Endothelial cell of umbilical vein (primary cell): Measurements from ENCODE around the gene CALD1. TPM values are rescaled to one million over a fixed set of nuclear protein-coding genes. Genes with fewer than 3 reads are reported as not detected.

Experiments
- BruUV-seq: library from RNA; stranded (reverse); fragments of 400-500 nt; replicated peaks from 2 replicates; lab custom pipeline; 2021; lab: Mats Ljungman, UMichigan
- CTCF ChIA-PET: fragments of 300-600, 350-600 bp; sonication (Branson Sonifier 250); formaldehyde crosslinking; loops from one replicate; lab custom pipeline; 2021; ENCODE audit warnings: antibody characterized with exemption, inconsistent platforms; lab: Charles Lee
- POLR2A ChIA-PET: fragments of 300-600, 350-600 bp; sonication (Branson Sonifier 250); formaldehyde crosslinking; loops from one replicate; lab custom pipeline; 2021; ENCODE audit warnings: antibody characterized with exemption, inconsistent platforms; lab: Charles Lee
- DNase-seq: peaks from one replicate; pipeline ENCODE4 v3.0.0-alpha.2; 2011; ENCODE audit warnings: low read depth, low spot score
- FAIRE-seq: peaks from 2 replicates; lab custom pipeline; 2011; peaks lifted over from hg19 to GRCh38; lab: Jason Lieb, UNC
- H2AFZ ChIP-seq: 2 replicates; pipeline ENCODE4 v1.6.0; 2012; ENCODE audit warnings: low read depth, low read length, control low read depth, inconsistent platforms
- H3K27ac ChIP-seq: 2 replicates; pipeline ENCODE4 v1.5.1; 2011; ENCODE audit warnings: low read depth, mild to moderate bottlenecking, control low read depth, low read length, moderate library complexity; ENCODE audit not compliant: insufficient read depth
- H3K27me3 ChIP-seq, 2 experiments: 2 replicates each; pipeline versions ENCODE4 v1.6.0 to v1.6.1; 2011; ENCODE audit warnings: low read length in 2 of 2, mixed read lengths in 1 of 2; ENCODE audit not compliant: control insufficient read depth in 2 of 2, insufficient read depth in 2 of 2
- H3K36me3 ChIP-seq, 2 experiments: 2 replicates in 1 of 2; 3 replicates in 1 of 2; pipeline ENCODE4 v1.5.1; 2011; ENCODE audit warnings: low read length in 2 of 2, mild to moderate bottlenecking in 1 of 2, moderate library complexity in 1 of 2; ENCODE audit not compliant: control insufficient read depth in 2 of 2, insufficient read depth in 2 of 2; ENCODE audit errors: extremely low read depth in 1 of 2
- H3K4me1 ChIP-seq: 3 replicates; pipeline ENCODE4 v1.5.1; 2011; ENCODE audit warnings: mild to moderate bottlenecking, low read length; ENCODE audit not compliant: control insufficient read depth, insufficient read depth; ENCODE audit errors: extremely low read depth
- H3K4me2 ChIP-seq: 2 replicates; pipeline ENCODE4 v1.6.1; 2011; ENCODE audit warnings: low read length, control low read depth, mixed read lengths; ENCODE audit not compliant: insufficient read depth
- H3K4me3 ChIP-seq, 3 experiments: fragments of 200-600 bp in 1 of 3; sonication (generic), shearing (Covaris generic) in 1 of 3; replicated peaks in 1 of 3; 2 replicates each; pipeline ENCODE4 v1.5.1; 2011 to 2016; ENCODE audit warnings: control low read depth in 3 of 3, low read length in 3 of 3, mild to moderate bottlenecking in 2 of 3, inconsistent platforms in 1 of 3, low read depth in 1 of 3, moderate library complexity in 1 of 3; ENCODE audit not compliant: insufficient read depth in 1 of 3
- H3K79me2 ChIP-seq: 2 replicates; pipeline ENCODE4 v1.6.0; 2012; ENCODE audit warnings: low read length, inconsistent platforms; ENCODE audit not compliant: control insufficient read depth, insufficient read depth
- H3K9ac ChIP-seq: replicated peaks from 2 replicates; pipeline ENCODE3; 2011; ENCODE audit warnings: low read length, control low read depth; ENCODE audit not compliant: insufficient read depth; ENCODE audit errors: extremely low read depth
- H3K9me1 ChIP-seq: replicated peaks from 3 replicates; pipeline ENCODE4 v1.6.0; 2011; ENCODE audit warnings: mild to moderate bottlenecking, low read length; ENCODE audit not compliant: control insufficient read depth, insufficient read depth; ENCODE audit errors: extremely low read depth
- H3K9me3 ChIP-seq: replicated peaks from 2 replicates; pipeline ENCODE4 v1.5.1; 2012; ENCODE audit warnings: low read length, inconsistent platforms; ENCODE audit not compliant: control insufficient read depth, insufficient read depth
- H4K20me1 ChIP-seq: replicated peaks from 2 replicates; pipeline ENCODE3; 2011; ENCODE audit warnings: mild to moderate bottlenecking, low read length; ENCODE audit not compliant: control insufficient read depth, insufficient read depth; ENCODE audit errors: extremely low read depth
- EZH2 ChIP-seq: IDR thresholded peaks from 2 replicates; pipeline ENCODE4 v1.6.1; 2012; ENCODE audit warnings: borderline replicate concordance, low read depth, mild to moderate bottlenecking, moderate library complexity, low read length, inconsistent platforms; ENCODE audit not compliant: severe bottlenecking
- FOS ChIP-seq: IDR thresholded peaks from 2 replicates; pipeline ENCODE4 v1.6.1; 2011; ENCODE audit warnings: mild to moderate bottlenecking, low read length, moderate library complexity, borderline replicate concordance; ENCODE audit not compliant: insufficient read depth
- GATA2 ChIP-seq: IDR thresholded peaks from 2 replicates; pipeline ENCODE4 v1.7.0; 2011; ENCODE audit warnings: low read depth, mild to moderate bottlenecking, moderate library complexity, mixed read lengths, low read length; ENCODE audit not compliant: insufficient read length, insufficient read depth
- JUN ChIP-seq: IDR thresholded peaks from 2 replicates; pipeline ENCODE4 v1.6.1; 2011; ENCODE audit warnings: borderline replicate concordance, low read depth; ENCODE audit not compliant: insufficient read length, insufficient read depth
- MYC ChIP-seq: IDR thresholded peaks from one replicate; pipeline ENCODE4 v1.6.1; 2011; ENCODE audit warnings: mild to moderate bottlenecking, low read depth, low read length
- POLR2A ChIP-seq: IDR thresholded peaks from 2 replicates; pipeline ENCODE4 v1.6.1; 2012; ENCODE audit warnings: low read depth, mild to moderate bottlenecking, control low read depth, low read length
- POLR2AphosphoS5 ChIP-seq: IDR thresholded peaks from 2 replicates; pipeline ENCODE4 v1.6.1; 2012; ENCODE audit warnings: low read depth, mild to moderate bottlenecking, control low read depth, low read length, moderate library complexity; ENCODE audit not compliant: insufficient read depth
- dilution Hi-C: fragments of 300-500 bp; cut with MboI; formaldehyde crosslinking; loops from one replicate; pipeline ENCODE4 v1.15.0; 2019; ENCODE audit warnings: low sequenced_read_pairs; ENCODE audit not compliant: extremely low pct_ligation_motif_present
- intact Hi-C: fragments of 100-400 bp; cut with micrococcal nuclease; formaldehyde crosslinking; loops from one replicate; pipeline ENCODE4 v1.10.0; 2022
- polyA plus RNA-seq, 4 experiments: library from polyadenylated mRNA; depleted of rRNA in 3 of 4; stranded (reverse) in 3 of 4; unstranded in 1 of 4; fragments of >200 nt; gene quantifications; 2 replicates each; pipeline versions ENCODE4 v1.2.1 to v1.2.3, GENCODE V29; 2011 to 2012; ENCODE audit warnings: missing spikeins in 1 of 4
- total RNA-seq: library from RNA; stranded (reverse); gene quantifications from 2 replicates; pipeline ENCODE4 v1.2.3, GENCODE V29; 2021
- TF ChIP-seq, protein P1 (sequence below), 2 donors: IDR thresholded peaks; 1 replicate in 1 of 2; 2 replicates in 1 of 2; pipeline ENCODE4 v1.5.1; 2011; ENCODE audit warnings: low read length in 2 of 2, mild to moderate bottlenecking in 2 of 2, moderate library complexity in 2 of 2, control low read depth in 1 of 2, inconsistent platforms in 1 of 2, low read depth in 1 of 2; ENCODE audit not compliant: insufficient read depth in 1 of 2; ENCODE audit errors: extremely low read depth in 1 of 2
- TF ChIP-seq, protein P2 (sequence below): IDR thresholded peaks from 2 replicates; pipeline ENCODE4 v1.6.1; 2011; ENCODE audit not compliant: insufficient read depth, insufficient read length

The CALD1 gene
- total and polyA plus RNA-seq, 2 donors (not counting 3 experiments of a cell fraction or from before 2014, with no cell fraction given), result 136 to 307 TPM

DNA sequence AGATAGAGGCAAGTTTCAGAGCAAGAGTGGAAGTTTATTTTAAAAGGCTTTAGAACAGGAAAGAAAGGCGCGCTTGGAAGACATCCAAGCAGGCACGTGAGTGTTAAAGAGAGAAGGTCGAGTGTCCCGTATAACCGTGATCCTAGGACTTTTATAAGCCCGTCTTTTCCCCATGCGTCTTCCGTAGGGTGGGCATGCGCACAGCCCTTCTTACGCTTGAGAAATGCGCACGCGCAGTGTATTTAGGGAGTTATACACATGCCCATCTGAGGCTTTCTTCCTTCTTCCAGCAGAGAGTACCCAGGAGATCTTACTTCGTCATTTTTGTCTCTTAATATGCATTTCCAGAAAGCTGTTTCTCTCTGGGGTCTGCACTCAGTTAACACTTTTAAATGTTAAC is 52.4 kb downstream of the CALD1 start:
- dilution Hi-C loops (no loop called here), intact Hi-C loops (no loop called here)
- Histone ChIP-seq H3K4me3 (no peak overlapping the region), H3K9me3 (no peaks in the 10 kb centered on the region), H3K36me3 (peaks cover 0 to 3% of the 10 kb centered on the region in 2 experiments), H3K9ac (no peak overlapping the region), H3K27me3 (no peaks in the 10 kb centered on the region), H3K27ac (no peak overlapping the region), H3K4me2 (no peak overlapping the region), H3K79me2 (peaks cover 87% of the 10 kb centered on the region), H2AFZ (no peak overlapping the region), H3K4me1 (peaks cover 8% of the 10 kb centered on the region), H4K20me1 (no peaks in the 10 kb centered on the region), H3K9me1 (no peaks in the 10 kb centered on the region)
- BruUV-seq, result no TSS peak
- TF ChIP-seq MYC, result no peak
- DNase-seq, result no peak
- CTCF ChIA-PET, result no interaction called here
- POLR2A ChIA-PET, result no interaction called here
- FAIRE-seq, result no peak

DNA sequence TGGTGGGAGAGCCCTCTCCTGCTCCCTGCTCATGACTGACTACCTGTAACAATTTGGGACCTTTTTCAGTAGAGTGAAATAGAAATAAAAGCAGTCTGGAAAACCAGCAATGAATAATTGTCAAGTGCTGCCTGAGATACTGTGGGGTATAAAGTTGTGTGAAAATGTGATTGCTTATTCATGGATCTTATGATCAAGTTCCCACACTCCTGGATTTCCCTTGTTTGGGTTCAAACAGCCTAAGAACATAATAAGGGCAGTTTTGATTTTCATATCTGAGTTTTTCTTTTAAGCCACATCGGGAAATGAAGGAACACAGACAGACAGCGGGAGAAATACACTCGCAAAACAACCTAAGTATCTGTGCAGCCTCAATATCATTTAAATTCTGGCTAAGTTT is 52.9 kb downstream of the CALD1 start:
- no TSS peak for BruUV-seq
- no peak for FAIRE-seq

More for the DNA sequence above, 52.9 kb downstream of the CALD1 start:
- TF ChIP-seq EZH2, result no peak
- TF ChIP-seq POLR2AphosphoS5, result no peak
- TF ChIP-seq, protein P1, sequence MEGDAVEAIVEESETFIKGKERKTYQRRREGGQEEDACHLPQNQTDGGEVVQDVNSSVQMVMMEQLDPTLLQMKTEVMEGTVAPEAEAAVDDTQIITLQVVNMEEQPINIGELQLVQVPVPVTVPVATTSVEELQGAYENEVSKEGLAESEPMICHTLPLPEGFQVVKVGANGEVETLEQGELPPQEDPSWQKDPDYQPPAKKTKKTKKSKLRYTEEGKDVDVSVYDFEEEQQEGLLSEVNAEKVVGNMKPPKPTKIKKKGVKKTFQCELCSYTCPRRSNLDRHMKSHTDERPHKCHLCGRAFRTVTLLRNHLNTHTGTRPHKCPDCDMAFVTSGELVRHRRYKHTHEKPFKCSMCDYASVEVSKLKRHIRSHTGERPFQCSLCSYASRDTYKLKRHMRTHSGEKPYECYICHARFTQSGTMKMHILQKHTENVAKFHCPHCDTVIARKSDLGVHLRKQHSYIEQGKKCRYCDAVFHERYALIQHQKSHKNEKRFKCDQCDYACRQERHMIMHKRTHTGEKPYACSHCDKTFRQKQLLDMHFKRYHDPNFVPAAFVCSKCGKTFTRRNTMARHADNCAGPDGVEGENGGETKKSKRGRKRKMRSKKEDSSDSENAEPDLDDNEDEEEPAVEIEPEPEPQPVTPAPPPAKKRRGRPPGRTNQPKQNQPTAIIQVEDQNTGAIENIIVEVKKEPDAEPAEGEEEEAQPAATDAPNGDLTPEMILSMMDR (IDR thresholded peaks at IDR 0.05; ENCODE audit: extremely low read depth in 1 of 2, insufficient read depth in 1 of 2, low read depth in 1 of 2, low read length in 2 of 2), result no peak
- TF ChIP-seq FOS, result no peak
- no peak for TF ChIP-seq MYC
- TF ChIP-seq, protein P2, sequence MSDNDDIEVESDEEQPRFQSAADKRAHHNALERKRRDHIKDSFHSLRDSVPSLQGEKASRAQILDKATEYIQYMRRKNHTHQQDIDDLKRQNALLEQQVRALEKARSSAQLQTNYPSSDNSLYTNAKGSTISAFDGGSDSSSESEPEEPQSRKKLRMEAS, result no peak
- no peak for TF ChIP-seq GATA2
- no peak for TF ChIP-seq JUN
- no peak for TF ChIP-seq POLR2A
- H3K9me1 ChIP-seq, result no peaks in the 10 kb centered on the region
- H3K4me1 ChIP-seq, result peaks cover 8% of the 10 kb centered on the region
- intact Hi-C loops, result no loop called here
- H3K9ac ChIP-seq, result no peak overlapping the region
- no peaks in the 10 kb centered on the region for H4K20me1 ChIP-seq
- H3K36me3 ChIP-seq, result peaks cover 0 to 3% of the 10 kb centered on the region in 2 experiments
- DNase-seq, result no peak
- CTCF ChIA-PET, result interaction anchor here (1.1 kb wide), 1 partner anchor 54 kb away, joined by 3 read pairs; no protein-coding TSS in a partner anchor
- H3K27ac ChIP-seq, result no peak overlapping the region
- POLR2A ChIA-PET, result no interaction called here
- no peak overlapping the region for H3K4me2 ChIP-seq
- H3K4me3 ChIP-seq, result no peak overlapping the region
- H3K79me2 ChIP-seq, result peaks cover 87% of the 10 kb centered on the region
- H2AFZ ChIP-seq, result no peak overlapping the region
- no peaks in the 10 kb centered on the region for H3K9me3 ChIP-seq
- H3K27me3 ChIP-seq, result no peaks in the 10 kb centered on the region
- dilution Hi-C loops, result no loop called here
